ENCODE results near the gene PMM2.
"Not testable (repeated sequence)": the region's sequence is repeated elsewhere in the genome, so short reads cannot be mapped to it uniquely, and the experiment has no call there.

The PMM2 gene

GRCh38 chr16:8797364-8798173, at the start of gene PMM2, which contains the start of gene TMEM186 (continued):
- TF ChIP-seq, protein P1, sequence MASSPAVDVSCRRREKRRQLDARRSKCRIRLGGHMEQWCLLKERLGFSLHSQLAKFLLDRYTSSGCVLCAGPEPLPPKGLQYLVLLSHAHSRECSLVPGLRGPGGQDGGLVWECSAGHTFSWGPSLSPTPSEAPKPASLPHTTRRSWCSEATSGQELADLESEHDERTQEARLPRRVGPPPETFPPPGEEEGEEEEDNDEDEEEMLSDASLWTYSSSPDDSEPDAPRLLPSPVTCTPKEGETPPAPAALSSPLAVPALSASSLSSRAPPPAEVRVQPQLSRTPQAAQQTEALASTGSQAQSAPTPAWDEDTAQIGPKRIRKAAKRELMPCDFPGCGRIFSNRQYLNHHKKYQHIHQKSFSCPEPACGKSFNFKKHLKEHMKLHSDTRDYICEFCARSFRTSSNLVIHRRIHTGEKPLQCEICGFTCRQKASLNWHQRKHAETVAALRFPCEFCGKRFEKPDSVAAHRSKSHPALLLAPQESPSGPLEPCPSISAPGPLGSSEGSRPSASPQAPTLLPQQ (tag by site-specific recombination; IDR thresholded peaks at IDR 0.05) = peak; percentile 98
- TF ChIP-seq PATZ1 (tag by site-specific recombination; IDR thresholded peaks at IDR 0.05) = peak; percentile 96

DNA sequence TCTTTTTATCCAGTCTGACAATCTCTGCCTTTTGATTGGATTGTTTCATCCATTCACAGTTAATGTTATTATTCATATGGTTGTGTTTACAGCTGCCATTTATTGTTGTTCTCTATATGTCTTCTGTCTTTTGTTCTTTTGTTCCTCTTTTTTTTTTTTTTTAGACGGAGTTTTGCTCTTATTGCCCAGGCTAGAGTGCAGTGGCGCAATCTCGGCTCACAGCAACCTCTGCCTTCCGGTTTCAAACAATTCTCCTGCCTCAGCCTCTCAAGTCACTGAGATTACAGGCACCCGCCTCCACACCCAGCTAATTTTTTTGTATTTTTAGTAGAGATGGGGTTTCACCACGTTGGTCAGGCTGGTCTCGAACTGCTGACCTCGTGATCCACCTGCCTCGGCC, 48.7 kb upstream of the PMM2 start:
- POLR2A ChIA-PET; H3K4me3 ChIP-seq (ENCODE audit: low read depth, low read length): not testable (repeated sequence)
- CTCF ChIA-PET = interaction anchor here (0.6 kb wide), 3 partner anchors 149 to 517 kb away, joined by 3 to 4 read pairs (median 3); no protein-coding TSS in a partner anchor

GRCh38 chr16:8751481-8752311, 45.9 kb upstream of the PMM2 start:
- no peaks in the 10 kb centered on the region for H3K4me1 ChIP-seq (ENCODE audit: control insufficient read depth, insufficient read depth, low read length)
- ChIA-PET POLR2A (interaction anchor here (0.6 to 1.0 kb wide), 2 partner anchors 62 to 130 kb away, joined by 3 to 7 read pairs; no protein-coding TSS in a partner anchor), CTCF (no interaction called here)
- no peak overlapping the region for H3K27ac ChIP-seq (ENCODE audit: extremely low read depth, low read depth, low read length)
- H3K4me3 ChIP-seq (ENCODE audit: low read depth, low read length) = no peak overlapping the region
- no peaks in the 10 kb centered on the region for H3K9me3 ChIP-seq (ENCODE audit: control insufficient read depth, insufficient read depth, low read depth, low read length)
- peaks cover 0 to 6% of the 10 kb centered on the region in 2 experiments; a peak in 2 of 3 replicates for H3K36me3 ChIP-seq (ENCODE audit: control insufficient read depth in 2 of 2, insufficient read depth in 1 of 2, low read length in 2 of 2)
- no peak for TF ChIP-seq ZNF785 (tag by site-specific recombination; IDR thresholded peaks at IDR 0.05)
- peak; percentile 22; the same call in 1 of the 2 replicates for TF ChIP-seq ZNF398 (tag by site-specific recombination; IDR thresholded peaks at IDR 0.05)
- no peak for TF ChIP-seq ZNF426 (tag by site-specific recombination; IDR thresholded peaks at IDR 0.05)
- no peak for TF ChIP-seq ZNF658 (tag by site-specific recombination; IDR thresholded peaks at IDR 0.05)
- TF ChIP-seq CTCF (tag by site-specific recombination; IDR thresholded peaks at IDR 0.05) = no peak
- no peak for TF ChIP-seq ZNF354C (tag by site-specific recombination; IDR thresholded peaks at IDR 0.05; ENCODE audit: borderline replicate concordance, low read depth)
- TF ChIP-seq ZBTB1 (tag by site-specific recombination; IDR thresholded peaks at IDR 0.05) = no peak
- TF ChIP-seq WT1 (tag by site-specific recombination; IDR thresholded peaks at IDR 0.05) = no peak
- TF ChIP-seq BCL11A (tag by site-specific recombination; IDR thresholded peaks at IDR 0.05; ENCODE audit: low read depth) = no peak
- TF ChIP-seq ZNF433 (tag by site-specific recombination; IDR thresholded peaks at IDR 0.05; ENCODE audit: low read depth) = no peak
- TF ChIP-seq SP7 (tag by site-specific recombination; IDR thresholded peaks at IDR 0.05) = 0 out of 2 replicates have a peak, but pooled peaks have one; percentile 30
- no peak for TF ChIP-seq ZBTB49 (tag by site-specific recombination; IDR thresholded peaks at IDR 0.05; ENCODE audit: low read depth)
- TF ChIP-seq ZNF677 (tag by site-specific recombination; IDR thresholded peaks at IDR 0.05) = no peak
- TF ChIP-seq KLF8 (tag by site-specific recombination; IDR thresholded peaks at IDR 0.05) = no peak
- TF ChIP-seq TRIM28 (IDR thresholded peaks at IDR 0.05; ENCODE audit: borderline replicate concordance, low read length) = no peak
- TF ChIP-seq ZFP3 (tag by site-specific recombination; IDR thresholded peaks at IDR 0.05; ENCODE audit: low read depth) = no peak
- no peak for TF ChIP-seq TCF7L2 (IDR thresholded peaks at IDR 0.05; ENCODE audit: borderline replicate concordance, low read depth, low read length)
- no peak for TF ChIP-seq YY1 (tag by site-specific recombination; IDR thresholded peaks at IDR 0.05)
- TF ChIP-seq YY2 (tag by site-specific recombination; IDR thresholded peaks at IDR 0.05) = no peak

More for the DNA sequence above, 48.7 kb upstream of the PMM2 start:
- not testable (repeated sequence) for H3K4me1 ChIP-seq (ENCODE audit: control insufficient read depth, insufficient read depth, low read length); H3K27ac ChIP-seq (ENCODE audit: extremely low read depth, low read depth, low read length); H3K36me3 ChIP-seq (ENCODE audit: control insufficient read depth in 2 of 2, insufficient read depth in 1 of 2, low read length in 2 of 2); H3K9me3 ChIP-seq (ENCODE audit: control insufficient read depth, insufficient read depth, low read depth, low read length)
